Stimulated activated CD8-positive, alpha-beta memory T cell treated with anti-CD3 and anti-CD28 coated beads, Interleukin-12 subunit alpha, Interleukin-12 subunit beta, amount 100 ng/mL, for 4 hours (primary cell): Measurements from ENCODE around the gene QDPR.
A peak's percentile ranks its signal among the peaks of the same experiment; 100 is the strongest.
"Not testable (repeated sequence)": the region's sequence is repeated elsewhere in the genome, so short reads cannot be mapped to it uniquely, and the experiment has no call there.

Experiments
- DNase-seq: peaks from one replicate; pipeline ENCODE4 v3.0.0-alpha.2; 2020; ENCODE audit warnings: low read depth

QDPR gene

GRCh38 chr4:17511950-17512795 lies at the start of gene QDPR:
TSS of gene QDPR (minus strand) at chr4:17512090. CDS start at chr4:17512054, 36 bp downstream.
- DNase-seq, result peak; percentile 65

GRCh38 chr4:17561195-17561909 lies 49.5 kb upstream of the QDPR start:
- DNase-seq, result no peak

- no peak for DNase-seq
These were observed 48.3 kb upstream of the QDPR start for GRCh38 chr4:17560065-17560673.

GRCh38 chr4:17559709-17560048 lies 47.8 kb upstream of the QDPR start:
- DNase-seq, result no peak

- no peak for DNase-seq
These were observed 47.2 kb upstream of the QDPR start for GRCh38 chr4:17558941-17559708.

DNA sequence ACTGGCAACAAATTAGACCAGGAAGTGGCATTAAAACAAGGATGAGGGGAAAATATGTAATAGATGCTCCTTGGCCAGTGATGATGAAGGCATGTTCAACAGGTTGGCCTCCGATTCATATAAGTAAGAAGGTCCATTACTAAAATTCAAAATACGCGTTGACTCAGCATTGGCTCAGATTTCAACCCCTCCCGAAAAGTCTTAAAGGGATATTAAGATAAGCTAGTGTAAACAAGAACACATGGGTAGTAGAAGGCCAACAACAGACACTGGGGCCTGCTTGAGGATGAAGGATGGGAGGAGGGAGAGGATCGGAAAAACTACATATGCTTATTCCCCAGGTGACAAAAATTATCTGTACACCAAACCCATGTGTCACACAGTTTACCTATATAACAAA lies 46.0 kb upstream of the QDPR start:
- DNase-seq, result no peak

DNA sequence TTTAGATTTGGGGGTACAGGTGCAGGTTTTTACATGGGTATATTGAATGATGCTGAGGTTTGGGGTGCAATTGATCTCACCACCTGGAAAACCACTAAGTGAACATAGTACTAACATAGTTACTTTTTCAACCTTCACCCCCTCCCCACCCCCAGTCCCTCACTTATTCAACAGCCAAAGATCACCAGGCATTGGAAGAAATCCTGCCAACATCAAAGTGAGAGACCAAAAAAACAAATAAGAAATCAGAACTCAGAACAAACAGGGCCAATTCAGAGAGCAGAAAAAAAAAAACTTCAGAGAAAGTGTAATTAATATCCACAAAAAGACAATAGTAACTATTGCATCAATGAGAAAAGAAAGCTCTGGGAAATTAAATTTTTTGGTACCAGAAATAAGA lies 44.6 kb upstream of the QDPR start:
- no peak for DNase-seq

DNA sequence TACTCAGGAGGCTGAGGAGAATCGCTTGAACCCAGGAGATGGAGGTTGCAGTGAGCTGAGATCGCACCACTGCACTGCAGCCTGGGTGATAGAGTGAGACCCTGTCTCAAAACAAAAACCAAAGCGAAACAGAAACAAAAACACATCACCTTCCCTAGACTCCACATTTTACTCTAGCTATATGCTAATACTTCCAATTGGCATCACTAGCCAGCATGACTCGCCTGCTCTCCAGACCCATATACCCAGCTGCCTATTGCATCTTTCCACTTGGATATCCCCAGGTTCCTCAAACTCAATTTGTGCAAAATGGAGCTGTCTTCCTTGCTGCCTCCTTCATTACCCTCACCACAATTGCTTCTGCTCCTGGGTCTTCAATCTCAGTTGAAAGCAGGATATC lies 42.7 kb upstream of the QDPR start:
- DNase-seq, result no peak

DNA sequence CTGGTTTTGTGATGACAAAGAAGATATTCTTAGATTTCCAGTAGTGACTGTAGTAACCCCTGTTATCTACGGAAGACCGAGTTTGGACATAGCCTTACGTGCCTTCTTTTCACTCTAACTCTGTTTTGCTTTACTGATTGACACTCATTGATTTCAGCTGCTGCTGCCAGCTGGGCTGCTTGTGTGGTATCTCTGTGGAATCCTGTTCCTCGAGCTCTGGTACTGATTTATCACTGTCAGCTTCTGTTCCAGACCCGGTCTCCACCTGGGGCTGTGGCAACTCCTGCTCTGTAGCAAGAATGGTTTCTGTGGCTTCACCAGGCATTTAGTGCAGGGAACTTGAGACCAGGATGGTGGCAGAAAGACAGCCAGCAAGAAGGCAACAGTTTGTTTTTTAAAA lies 40.5 kb upstream of the QDPR start:
- no peak for DNase-seq

DNA sequence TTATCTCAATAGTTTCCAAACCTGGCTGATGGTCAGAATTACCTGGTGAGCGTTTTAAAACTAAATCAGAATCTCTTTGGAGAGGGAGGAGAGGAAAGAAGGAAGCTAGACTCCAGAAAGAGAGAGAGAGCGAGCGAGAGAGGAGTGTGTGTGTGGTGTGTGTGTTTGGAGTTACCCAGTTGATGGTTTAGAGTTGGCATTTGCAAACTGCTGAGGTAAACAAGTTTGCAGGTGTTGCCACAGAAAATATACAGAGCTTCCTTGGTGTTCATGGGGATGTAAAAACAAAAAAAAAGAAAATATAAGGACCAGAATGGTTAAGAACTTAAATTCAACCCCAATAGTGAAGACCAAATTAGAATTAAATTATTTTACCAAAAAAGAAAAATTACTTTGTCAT lies 38.7 kb upstream of the QDPR start:
- DNase-seq, result no peak

DNA sequence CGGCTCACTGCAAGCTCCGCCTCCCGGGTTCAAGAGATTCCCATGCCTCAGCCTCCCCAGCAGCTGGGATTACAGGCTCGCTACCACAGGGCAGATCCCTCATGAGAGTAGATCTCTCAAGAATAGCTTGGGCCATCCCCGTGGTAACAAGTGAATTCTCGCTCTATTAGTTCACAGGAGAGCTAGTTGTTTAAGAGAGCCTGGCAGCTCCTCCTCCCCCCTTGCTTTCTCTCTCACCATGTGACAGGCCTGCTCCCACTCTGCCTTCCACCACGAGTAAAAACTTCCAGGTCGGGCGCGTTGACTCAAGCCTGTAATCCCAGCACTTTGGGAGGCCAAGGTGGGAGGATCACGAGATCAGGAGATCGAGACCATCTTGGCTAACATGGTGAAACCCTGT lies 34.8 kb upstream of the QDPR start:
- DNase-seq, result no peak

GRCh38 chr4:17546222-17546621 lies 34.3 kb upstream of the QDPR start:
- no peak for DNase-seq

- DNase-seq, result no peak
These were observed 33.7 kb upstream of the QDPR start for GRCh38 chr4:17545374-17546140.

DNA sequence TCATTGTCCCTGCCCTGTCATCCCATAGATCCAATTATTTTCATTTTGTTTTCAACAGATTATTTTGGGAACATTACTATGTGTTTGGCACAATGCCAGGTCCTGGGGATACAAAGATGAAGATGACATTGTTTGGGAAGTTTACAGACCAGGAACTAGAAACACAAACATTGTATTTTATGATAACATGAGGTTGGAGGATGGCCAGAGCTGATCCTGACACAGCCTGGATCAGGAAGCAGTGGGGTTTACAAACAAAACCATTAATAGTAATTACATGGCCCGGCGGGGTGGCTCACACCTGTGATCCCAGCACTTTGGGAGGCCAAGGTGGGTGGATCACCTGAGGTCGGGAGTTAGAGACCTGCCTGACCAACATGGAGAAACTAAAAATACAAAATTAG lies 32.9 kb upstream of the QDPR start:
- DNase-seq, result no peak

- no peak for DNase-seq
These were observed 32.3 kb upstream of the QDPR start for GRCh38 chr4:17544205-17544604.

GRCh38 chr4:17537060-17537459 lies 25.2 kb upstream of the QDPR start:
- not testable (repeated sequence) for DNase-seq

- DNase-seq, result no peak
These were observed 24.0 kb upstream of the QDPR start for GRCh38 chr4:17535906-17536305.

DNA sequence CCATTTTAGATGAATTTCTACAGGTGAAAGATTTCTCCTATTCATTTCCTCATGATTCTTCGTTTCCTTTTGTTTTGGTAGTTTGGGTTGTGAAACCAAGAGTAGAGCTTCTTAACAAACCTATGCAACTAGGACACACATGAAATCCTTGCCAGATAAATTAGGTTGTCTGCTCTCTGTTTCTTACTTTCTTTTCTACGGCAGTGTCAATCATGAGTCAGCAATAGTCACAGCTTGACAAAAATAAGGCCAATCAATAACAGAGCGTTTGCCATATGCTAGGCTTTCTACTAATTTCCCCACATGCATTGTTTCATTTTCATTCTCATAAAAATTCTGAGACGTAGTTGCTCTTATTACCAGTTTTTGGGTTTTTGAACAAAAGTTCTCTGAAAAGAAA lies 23.4 kb upstream of the QDPR start:
- DNase-seq, result no peak

DNA sequence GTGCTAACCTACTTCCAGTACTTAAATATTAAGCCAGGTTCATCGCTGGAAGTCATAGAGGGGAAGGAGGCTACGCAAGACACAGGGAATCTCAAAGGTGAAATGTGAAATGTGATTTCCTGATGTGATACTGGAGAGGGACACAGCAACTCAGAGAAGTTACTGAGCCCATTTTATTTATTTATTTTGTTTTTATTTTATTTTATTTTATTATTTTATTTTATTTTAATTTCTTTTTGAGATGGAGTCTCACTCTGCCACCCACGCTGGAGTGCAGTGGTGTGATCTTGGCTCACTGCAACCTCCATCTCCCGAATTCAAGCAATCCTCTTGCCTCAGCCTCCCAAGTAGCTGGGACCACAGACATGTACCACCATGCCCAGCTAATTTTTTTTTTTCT lies 22.8 kb upstream of the QDPR start:
- no peak for DNase-seq

DNA sequence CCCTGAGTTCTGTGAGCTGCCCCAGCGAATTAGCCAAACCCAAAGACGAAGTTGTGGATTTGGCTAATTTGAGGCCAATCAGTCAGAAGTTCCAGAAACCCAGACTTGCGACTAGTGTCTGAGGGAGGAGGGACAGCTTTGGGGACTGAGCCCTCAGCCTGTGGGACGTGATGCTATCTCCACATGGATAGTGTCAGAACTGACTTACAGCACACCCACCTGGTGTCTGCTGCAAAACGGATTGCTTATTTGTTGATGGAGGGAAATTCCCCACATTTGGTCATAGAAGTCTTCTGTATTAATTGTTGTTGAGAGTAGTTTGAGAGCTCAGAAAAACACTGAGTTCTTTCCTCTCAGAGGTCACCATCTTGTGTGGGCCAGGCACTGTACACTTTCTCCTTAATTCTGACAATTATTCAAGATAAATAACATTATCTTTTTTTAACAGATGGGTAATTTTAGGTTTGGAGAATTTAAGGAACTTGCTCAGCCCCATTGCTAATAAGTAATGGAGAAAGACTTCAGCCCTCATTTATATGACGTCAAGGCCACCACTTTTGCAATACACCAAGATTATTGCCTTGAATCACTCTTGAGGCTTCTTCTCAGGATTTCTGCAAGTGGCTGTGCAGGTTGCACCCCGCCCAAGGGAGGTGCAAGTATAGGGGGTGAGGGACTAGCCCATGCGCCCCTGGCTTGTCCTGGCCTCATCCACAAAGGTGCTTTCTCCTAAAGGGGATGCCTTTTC lies 19.8 kb upstream of the QDPR start:
- DNase-seq, result no peak
